HCT116 (cell line): ENCODE results near the gene RGS6. TPM values are rescaled to one million over a fixed set of nuclear protein-coding genes. Genes with fewer than 3 reads are reported as not detected.

ENCODE experiments used
- ATAC-seq: fragments of 200-7000 bp; cut with Tn5 transposase; 2 replicates; pipeline ENCODE4 v1.9.1; 2020; ENCODE audit warnings: mild to moderate bottlenecking, moderate library complexity
- BruUV-seq: library from RNA; stranded (reverse); fragments of 400-500 nt; replicated peaks from 2 replicates; lab custom pipeline; 2021; lab: Mats Ljungman, UMichigan
- CTCF ChIA-PET: fragments of 300-600 bp; sonication (Branson Sonifier 250); formaldehyde crosslinking; loops from one replicate; lab custom pipeline; 2021; ENCODE audit warnings: antibody characterized with exemption; lab: Charles Lee
- POLR2A ChIA-PET: fragments of 300-600, 350-600 bp; sonication (Branson Sonifier 250); formaldehyde crosslinking; loops from one replicate; lab custom pipeline; 2021; ENCODE audit warnings: antibody characterized with exemption; lab: Charles Lee
- RAD21 ChIA-PET, 2 experiments: fragments of 300-600 bp; sonication (Branson Sonifier 250); formaldehyde crosslinking; loops; one replicate each; lab custom pipeline; 2023; ENCODE audit warnings: low total read pairs in 2 of 2; ENCODE audit not compliant: uncharacterized antibody in 2 of 2, unreplicated experiment in 2 of 2, low non-redundant PET in 1 of 2; lab: Charles Lee
- DNase-seq: peaks from one replicate; pipeline ENCODE4 v3.0.0-alpha.2; 2010; ENCODE audit warnings: low read depth, low spot score
- H2AFZ ChIP-seq: fragments of 200-600 bp; shearing (Covaris generic), sonication (generic); 2 replicates; pipeline ENCODE4 v1.6.1; 2017; ENCODE audit warnings: low read depth, mixed run types, mixed read lengths, antibody characterized with exemption, low read length; ENCODE audit not compliant: poor library complexity, severe bottlenecking
- H3K27ac ChIP-seq: 2 replicates; pipeline ENCODE4 v1.5.1; 2012; ENCODE audit warnings: low read depth, low read length
- H3K27me3 ChIP-seq: fragments of 200-600 bp; sonication (generic); 2 replicates; pipeline ENCODE4 v1.6.1; 2016; ENCODE audit warnings: mixed run types, low read length, mixed read lengths; ENCODE audit not compliant: insufficient read depth
- H3K36me3 ChIP-seq, 2 experiments: fragments of 200-500 bp in 1 of 2; fragments of 200-600 bp in 1 of 2; sonication (Bioruptor generic) in 1 of 2; sonication (generic) in 1 of 2; 2 replicates each; pipeline versions ENCODE4 v1.5.1 to v1.6.1; 2014 to 2016; ENCODE audit warnings: low read length in 2 of 2, inconsistent platforms in 1 of 2, mixed read lengths in 1 of 2, mixed run types in 1 of 2; ENCODE audit not compliant: insufficient read depth in 2 of 2, control insufficient read depth in 1 of 2
- H3K4me1 ChIP-seq, 2 experiments: fragments of 200-600 bp in 1 of 2; sonication (generic) in 1 of 2; 2 replicates each; pipeline versions ENCODE4 v1.5.1 to v1.6.1; 2012 to 2017; ENCODE audit warnings: low read length in 2 of 2, inconsistent platforms in 1 of 2, mild to moderate bottlenecking in 1 of 2, mixed read lengths in 1 of 2, mixed run types in 1 of 2, moderate library complexity in 1 of 2; ENCODE audit not compliant: insufficient read depth in 2 of 2, control insufficient read depth in 1 of 2
- H3K4me2 ChIP-seq: fragments of 200-600 bp; sonication (generic); 2 replicates; pipeline ENCODE4 v1.6.1; 2017; ENCODE audit warnings: mixed run types, low read length, mixed read lengths
- H3K4me3 ChIP-seq, 2 experiments: fragments of 200-600 bp in 1 of 2; sonication (generic) in 1 of 2; replicated peaks in 1 of 2; 2 replicates each; pipeline ENCODE4 v1.5.1; 2011 to 2016; ENCODE audit warnings: low read length in 2 of 2, control low read depth in 1 of 2, low read depth in 1 of 2, mild to moderate bottlenecking in 1 of 2, mixed read lengths in 1 of 2, mixed run types in 1 of 2
- H3K79me2 ChIP-seq: fragments of 200-600 bp; sonication (generic); 2 replicates; pipeline ENCODE4 v1.6.1; 2017; ENCODE audit warnings: mild to moderate bottlenecking, mixed run types, low read length, moderate library complexity, mixed read lengths; ENCODE audit not compliant: insufficient read depth
- H3K9ac ChIP-seq: fragments of 200-600 bp; sonication (generic); 2 replicates; pipeline ENCODE4 v1.6.1; 2016; ENCODE audit warnings: low read length, mixed read lengths
- H3K9me2 ChIP-seq: fragments of 200-600 bp; sonication (generic), shearing (Covaris generic); 2 replicates; pipeline ENCODE4 v1.6.1; 2017; ENCODE audit warnings: mixed run types, mild to moderate bottlenecking, moderate library complexity; ENCODE audit not compliant: insufficient read depth
- H3K9me3 ChIP-seq, 2 experiments: fragments of 200-500 bp in 1 of 2; fragments of 200-600 bp in 1 of 2; sonication (Bioruptor generic) in 1 of 2; sonication (generic) in 1 of 2; 2 replicates each; pipeline ENCODE4 v1.6.1; 2014 to 2017; ENCODE audit warnings: low read length in 2 of 2, mixed read lengths in 2 of 2, inconsistent platforms in 1 of 2, low read depth in 1 of 2, mild to moderate bottlenecking in 1 of 2, mixed run types in 1 of 2, moderate library complexity in 1 of 2; ENCODE audit not compliant: control insufficient read depth in 1 of 2, insufficient read depth in 1 of 2
- H4K20me1 ChIP-seq: fragments of 200-600 bp; sonication (generic), shearing (Covaris generic); 2 replicates; pipeline ENCODE4 v1.6.1; 2017; ENCODE audit warnings: mixed run types, mild to moderate bottlenecking, moderate library complexity; ENCODE audit not compliant: insufficient read depth
- ATF3 ChIP-seq: IDR thresholded peaks from 2 replicates; pipeline ENCODE4 v1.6.1; 2012
- CTCF ChIP-seq, 3 experiments: fragments of 200-600 bp in 1 of 3; sonication (generic) in 1 of 3; IDR thresholded peaks in 2 of 3; conservative IDR thresholded peaks in 1 of 3; 2 replicates each; pipeline ENCODE4 v1.5.1; 2012 to 2017; ENCODE audit warnings: low read depth in 2 of 3, low read length in 2 of 3, antibody characterized with exemption in 1 of 3, borderline replicate concordance in 1 of 3, control low read depth in 1 of 3, mild to moderate bottlenecking in 1 of 3, mixed read lengths in 1 of 3, mixed run types in 1 of 3, moderate library complexity in 1 of 3; ENCODE audit not compliant: insufficient read depth in 1 of 3
- POLR2A ChIP-seq: IDR thresholded peaks from 2 replicates; pipeline ENCODE4 v1.7.0; 2011; ENCODE audit warnings: borderline replicate concordance; ENCODE audit not compliant: insufficient read depth, insufficient read length; ENCODE audit errors: extremely low read depth
- RAD21 ChIP-seq: IDR thresholded peaks from 2 replicates; pipeline ENCODE4 v1.6.1; 2012; ENCODE audit warnings: low read depth, mild to moderate bottlenecking
- ZFX ChIP-seq: fragments of 450-650 bp; IDR thresholded peaks from 2 replicates; pipeline ENCODE4 v1.6.1; 2017
- intact Hi-C: fragments of 100-400 bp; cut with micrococcal nuclease; formaldehyde crosslinking; loops from 2 replicates; pipeline ENCODE4 v1.10.0; 2022
- total RNA-seq: library from RNA; stranded (reverse); gene quantifications from one replicate; pipeline ENCODE4 v1.2.1, GENCODE V29; 2021; ENCODE audit not compliant: unreplicated experiment
- TF ChIP-seq, protein P1 (sequence below): IDR thresholded peaks from 2 replicates; pipeline ENCODE4 v1.6.1; 2011; ENCODE audit warnings: mild to moderate bottlenecking, low read length, moderate library complexity; ENCODE audit not compliant: insufficient replicate concordance; ENCODE audit errors: extremely low read depth

Gene RGS6
- total RNA-seq, 1 experiment from 2014 or later = 4.7 TPM

GRCh38 chr14:72454388-72455160, 522.3 kb downstream of the RGS6 start:
- no peak overlapping the region for H3K4me3 ChIP-seq
- CTCF ChIA-PET = no interaction called here
- no peak overlapping the region for H3K27ac ChIP-seq
- no peaks in the 10 kb centered on the region for H3K27me3 ChIP-seq
- no peaks in the 10 kb centered on the region for H3K9me3 ChIP-seq
- H3K9ac ChIP-seq = no peak overlapping the region
- no peaks in the 10 kb centered on the region for H4K20me1 ChIP-seq
- no peaks in the 10 kb centered on the region for H3K9me2 ChIP-seq
- DNase-seq = no peak
- no peak for ATAC-seq
- POLR2A ChIA-PET = interaction anchor here (0.9 kb wide), 1 partner anchor 9 kb away, joined by 3 read pairs; no protein-coding TSS in a partner anchor
- no peak for TF ChIP-seq ATF3
- TF ChIP-seq CTCF (IDR thresholded peaks at IDR 0.05 in 2 of 3, conservative IDR thresholded peaks at IDR 0.05 in 1 of 3; ENCODE audit: borderline replicate concordance in 1 of 3, insufficient read depth in 1 of 3, low read depth in 2 of 3, low read length in 2 of 3) = no peak
- no peak for TF ChIP-seq ZFX
- TF ChIP-seq POLR2A = no peak
- no peak for TF ChIP-seq RAD21
- TF ChIP-seq, protein P1, sequence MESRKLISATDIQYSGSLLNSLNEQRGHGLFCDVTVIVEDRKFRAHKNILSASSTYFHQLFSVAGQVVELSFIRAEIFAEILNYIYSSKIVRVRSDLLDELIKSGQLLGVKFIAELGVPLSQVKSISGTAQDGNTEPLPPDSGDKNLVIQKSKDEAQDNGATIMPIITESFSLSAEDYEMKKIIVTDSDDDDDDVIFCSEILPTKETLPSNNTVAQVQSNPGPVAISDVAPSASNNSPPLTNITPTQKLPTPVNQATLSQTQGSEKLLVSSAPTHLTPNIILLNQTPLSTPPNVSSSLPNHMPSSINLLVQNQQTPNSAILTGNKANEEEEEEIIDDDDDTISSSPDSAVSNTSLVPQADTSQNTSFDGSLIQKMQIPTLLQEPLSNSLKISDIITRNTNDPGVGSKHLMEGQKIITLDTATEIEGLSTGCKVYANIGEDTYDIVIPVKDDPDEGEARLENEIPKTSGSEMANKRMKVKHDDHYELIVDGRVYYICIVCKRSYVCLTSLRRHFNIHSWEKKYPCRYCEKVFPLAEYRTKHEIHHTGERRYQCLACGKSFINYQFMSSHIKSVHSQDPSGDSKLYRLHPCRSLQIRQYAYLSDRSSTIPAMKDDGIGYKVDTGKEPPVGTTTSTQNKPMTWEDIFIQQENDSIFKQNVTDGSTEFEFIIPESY = no peak
- H3K79me2 ChIP-seq = no peaks in the 10 kb centered on the region
- H3K4me1 ChIP-seq = no peaks in the 10 kb centered on the region
- no TSS peak for BruUV-seq
- RAD21 ChIA-PET = no interaction called here
- no peak overlapping the region for H2AFZ ChIP-seq
- intact Hi-C loops = no loop called here
- H3K4me2 ChIP-seq = no peak overlapping the region
- no peaks in the 10 kb centered on the region for H3K36me3 ChIP-seq
